ENCODE data around the gene LARGE2. TPM values are rescaled to one million over a fixed set of nuclear protein-coding genes. Genes with fewer than 3 reads are reported as not detected.

Gene LARGE2
- polyA plus RNA-seq, 1 donor from 2014 or later, result not detected

GRCh38 chr11:45892856-45893255 lies 29.6 kb upstream of the LARGE2 start:
- Histone ChIP-seq H3K4me2 (ENCODE audit: low read length) (no peak overlapping the region), H3K9ac (ENCODE audit: low read length) (no peak overlapping the region), H3K36me3 (ENCODE audit: insufficient read depth, low read length) (no peaks in the 10 kb centered on the region), H4K20me1 (ENCODE audit: insufficient read depth) (no peaks in the 10 kb centered on the region), H3K27me3 (ENCODE audit: insufficient read depth, low read depth, low read length) (no peaks in the 10 kb centered on the region), H2AFZ (ENCODE audit: low read depth, low read length) (no peak overlapping the region), H3K9me3 (ENCODE audit: low read length) (no peaks in the 10 kb centered on the region), H3K27ac (ENCODE audit: low read length) (no peak overlapping the region), H3K9me2 (ENCODE audit: insufficient read depth, low read length) (no peaks in the 10 kb centered on the region), H3K4me3 (ENCODE audit: low read length) (no peak overlapping the region), H3F3A (ENCODE audit: insufficient read depth, low read length, poor library complexity, severe bottlenecking) (no peaks in the 10 kb centered on the region), H3K79me2 (replicated peaks; ENCODE audit: insufficient read depth, low read length) (peaks cover 15% of the 10 kb centered on the region)
- TF ChIP-seq TAF1 (IDR thresholded peaks at IDR 0.05; ENCODE audit: low read depth), result no peak
- TF ChIP-seq MXI1 (conservative IDR thresholded peaks at IDR 0.05; ENCODE audit: poor library complexity, severe bottlenecking), result no peak
- TF ChIP-seq CTCF (IDR thresholded peaks at IDR 0.05; ENCODE audit: poor library complexity, severe bottlenecking), result no peak
- TF ChIP-seq POLR2AphosphoS5 (IDR thresholded peaks at IDR 0.05), result no peak
- TF ChIP-seq SMC3 (conservative IDR thresholded peaks at IDR 0.05; ENCODE audit: poor library complexity), result no peak
- no peak for TF ChIP-seq REST (IDR thresholded peaks at IDR 0.05; ENCODE audit: borderline replicate concordance)
- no peak for TF ChIP-seq EZH2 (IDR thresholded peaks at IDR 0.05; ENCODE audit: borderline replicate concordance, insufficient read depth, low read length, poor library complexity, severe bottlenecking)

GRCh38 chr11:45894555-45895247 lies 27.8 kb upstream of the LARGE2 start:
- no peaks in the 10 kb centered on the region for H3F3A ChIP-seq (ENCODE audit: insufficient read depth, low read length, poor library complexity, severe bottlenecking)
- peaks cover 8% of the 10 kb centered on the region for H3K79me2 ChIP-seq (replicated peaks; ENCODE audit: insufficient read depth, low read length)
- no peaks in the 10 kb centered on the region for H4K20me1 ChIP-seq (ENCODE audit: insufficient read depth)
- no peaks in the 10 kb centered on the region for H3K27me3 ChIP-seq (ENCODE audit: insufficient read depth, low read depth, low read length)
- no peaks in the 10 kb centered on the region for H3K9me3 ChIP-seq (ENCODE audit: low read length)
- H3K4me3 ChIP-seq (ENCODE audit: low read length), result no peak overlapping the region
- H3K9ac ChIP-seq (ENCODE audit: low read length), result no peak overlapping the region
- H3K9me2 ChIP-seq (ENCODE audit: insufficient read depth, low read length), result no peaks in the 10 kb centered on the region
- no peak for TF ChIP-seq EZH2 (IDR thresholded peaks at IDR 0.05; ENCODE audit: borderline replicate concordance, insufficient read depth, low read length, poor library complexity, severe bottlenecking)
- TF ChIP-seq EP300 (conservative IDR thresholded peaks at IDR 0.05; ENCODE audit: poor library complexity, severe bottlenecking), result no peak
- TF ChIP-seq CTCF (IDR thresholded peaks at IDR 0.05; ENCODE audit: poor library complexity, severe bottlenecking), result no peak
- TF ChIP-seq RAD21 (conservative IDR thresholded peaks at IDR 0.05), result no peak
- no peak for TF ChIP-seq TAF1 (IDR thresholded peaks at IDR 0.05; ENCODE audit: low read depth)
- TF ChIP-seq SMC3 (conservative IDR thresholded peaks at IDR 0.05; ENCODE audit: poor library complexity), result no peak
- TF ChIP-seq MXI1 (conservative IDR thresholded peaks at IDR 0.05; ENCODE audit: poor library complexity, severe bottlenecking), result no peak
- TF ChIP-seq POLR2AphosphoS5 (IDR thresholded peaks at IDR 0.05), result no peak
- no peak for TF ChIP-seq REST (IDR thresholded peaks at IDR 0.05; ENCODE audit: borderline replicate concordance)
- H3K4me2 ChIP-seq (ENCODE audit: low read length), result no peak overlapping the region
- no peak overlapping the region for H2AFZ ChIP-seq (ENCODE audit: low read depth, low read length)
- no peaks in the 10 kb centered on the region for H3K36me3 ChIP-seq (ENCODE audit: insufficient read depth, low read length)
- H3K27ac ChIP-seq (ENCODE audit: low read length), result no peak overlapping the region

All from neural cell (in vitro differentiated cells).